ENCODE results near the gene PTDSS2. TPM values are rescaled to one million over a fixed set of nuclear protein-coding genes. Genes with fewer than 3 reads are reported as not detected.

Gene PTDSS2
- total RNA-seq, 1 donor from 2014 or later, result 30.2 TPM

DNA sequence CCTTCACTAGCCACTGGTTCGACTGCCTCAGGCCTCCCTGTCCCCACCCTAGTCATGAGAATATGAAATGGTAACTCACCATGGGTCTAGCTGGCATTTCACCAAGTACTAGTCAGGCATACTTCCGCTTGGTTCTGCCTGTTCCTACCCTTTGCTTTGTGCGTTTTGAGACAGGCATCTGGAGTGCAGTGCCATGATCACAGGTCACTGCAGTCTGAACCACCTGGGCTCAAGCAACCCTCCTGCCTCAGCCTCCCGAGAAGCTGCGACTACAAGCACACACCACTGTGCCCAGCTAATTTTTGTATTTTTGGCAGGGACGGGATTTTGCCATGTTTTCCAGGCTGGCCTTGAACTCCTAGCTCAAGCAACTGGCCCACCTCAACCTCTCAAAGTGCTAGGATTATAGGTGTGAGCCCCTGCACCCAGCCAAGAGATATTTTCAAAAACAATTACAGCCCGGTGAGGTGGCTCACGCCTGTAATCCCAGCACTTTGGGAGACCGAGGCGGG is 71.2 kb downstream of the PTDSS2 start:
- TF ChIP-seq CTCF (IDR thresholded peaks at IDR 0.05; ENCODE audit: borderline replicate concordance), result no peak
- H3K4me3 ChIP-seq, result no peak overlapping the region

GRCh38 chr11:526192-526591 is 76.1 kb downstream of the PTDSS2 start:
- TF ChIP-seq CTCF (IDR thresholded peaks at IDR 0.05; ENCODE audit: borderline replicate concordance), result no peak
- peaks cover 3% of the 10 kb centered on the region for H3K36me3 ChIP-seq
- no peaks in the 10 kb centered on the region for H3K9me3 ChIP-seq (replicated peaks)
- intact Hi-C loops (cut with micrococcal nuclease), result no loop called here
- DNase-seq, result no peak
- H3K4me3 ChIP-seq, result no peak overlapping the region
- no peaks in the 10 kb centered on the region for H3K4me1 ChIP-seq
- no peaks in the 10 kb centered on the region for H3K27me3 ChIP-seq (ENCODE audit: low read depth)
- no peak overlapping the region for H3K27ac ChIP-seq (replicated peaks)

More for the DNA sequence above, 71.2 kb downstream of the PTDSS2 start:
- Histone ChIP-seq H3K36me3 (no peaks in the 10 kb centered on the region), H3K27me3 (ENCODE audit: low read depth) (no peaks in the 10 kb centered on the region), H3K4me1 (peaks cover 11% of the 10 kb centered on the region), H3K9me3 (replicated peaks) (peaks cover 8% of the 10 kb centered on the region), H3K27ac (replicated peaks) (no peak overlapping the region)
- intact Hi-C loops (cut with micrococcal nuclease), result no loop called here
- DNase-seq, result no peak

- DNase-seq, result no peak
- Histone ChIP-seq H3K36me3 (peaks cover 24% of the 10 kb centered on the region), H3K9me3 (replicated peaks) (no peaks in the 10 kb centered on the region), H3K4me3 (no peak overlapping the region), H3K27ac (replicated peaks) (no peak overlapping the region), H3K4me1 (peaks cover 15% of the 10 kb centered on the region), H3K27me3 (ENCODE audit: low read depth) (no peaks in the 10 kb centered on the region)
- no peak for TF ChIP-seq CTCF (IDR thresholded peaks at IDR 0.05; ENCODE audit: borderline replicate concordance)
- intact Hi-C loops (cut with micrococcal nuclease), result no loop called here
These were observed 78.2 kb downstream of the PTDSS2 start for GRCh38 chr11:528166-528814.

- Histone ChIP-seq H3K4me3 (no peak overlapping the region), H3K27me3 (ENCODE audit: low read depth) (no peaks in the 10 kb centered on the region), H3K9me3 (replicated peaks) (no peaks in the 10 kb centered on the region), H3K36me3 (peaks cover 28% of the 10 kb centered on the region), H3K4me1 (peaks cover 23% of the 10 kb centered on the region), H3K27ac (replicated peaks) (no peak overlapping the region)
- no peak for DNase-seq
- TF ChIP-seq CTCF (IDR thresholded peaks at IDR 0.05; ENCODE audit: borderline replicate concordance), result no peak
- intact Hi-C loops (cut with micrococcal nuclease), result no loop called here
These were observed 79.0 kb downstream of the PTDSS2 start for GRCh38 chr11:528815-529727.

DNA sequence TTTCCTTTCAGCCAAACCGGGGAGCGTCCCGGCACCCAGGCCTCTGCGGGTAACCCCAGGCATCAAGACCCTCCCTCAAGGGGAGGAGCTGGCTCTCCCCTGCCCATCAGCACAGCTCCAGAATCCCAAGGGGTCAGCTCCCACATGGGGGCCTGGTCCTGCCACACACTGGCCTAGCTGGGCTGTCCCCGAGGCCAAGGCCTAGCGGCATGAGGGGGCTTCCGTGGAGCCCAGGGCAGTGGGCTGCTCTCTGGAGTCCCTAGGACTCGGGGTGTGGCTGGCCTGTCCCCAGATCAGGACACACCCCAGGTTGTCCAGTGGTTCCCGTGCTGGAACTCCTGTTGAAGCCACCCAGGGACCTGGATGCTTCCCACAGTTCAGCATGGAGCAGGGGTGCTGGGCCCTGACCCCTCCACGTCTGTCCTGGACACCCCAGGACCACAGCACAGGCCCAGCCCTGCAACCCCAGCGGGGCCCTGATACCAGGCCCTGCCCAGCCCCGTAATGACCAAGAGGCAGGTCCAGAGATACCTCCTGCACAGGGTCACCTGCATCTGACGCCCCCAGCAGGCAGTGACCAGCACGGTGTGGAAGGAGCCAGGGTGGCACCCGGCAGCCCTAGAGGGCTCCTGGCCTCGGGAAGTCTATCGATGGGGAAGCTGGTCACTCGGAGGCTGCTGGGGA is 79.8 kb downstream of the PTDSS2 start:
- intact Hi-C loops (cut with micrococcal nuclease), result no loop called here
- peaks cover 28% of the 10 kb centered on the region for H3K36me3 ChIP-seq
- no peak overlapping the region for H3K4me3 ChIP-seq
- DNase-seq, result no peak
- H3K27me3 ChIP-seq (ENCODE audit: low read depth), result no peaks in the 10 kb centered on the region
- H3K27ac ChIP-seq (replicated peaks), result no peak overlapping the region
- no peaks in the 10 kb centered on the region for H3K9me3 ChIP-seq (replicated peaks)
- TF ChIP-seq CTCF (IDR thresholded peaks at IDR 0.05; ENCODE audit: borderline replicate concordance), result no peak
- peaks cover 31% of the 10 kb centered on the region for H3K4me1 ChIP-seq

Data from left ventricle myocardium inferior (tissue), 1 donor.